SIG-M5 treated with dmso at 0.1 percent for 504 hours (cell line): ENCODE data around the gene MLLT3.

Experiments
- DNase-seq: peaks from one replicate; lab custom pipeline; 2025; ENCODE audit not compliant: unreplicated experiment; lab: John Stamatoyannopoulos, UW

Gene MLLT3

GRCh38 chr9:20630241-20630943, 8.1 kb upstream of the MLLT3 start:
- no peak for DNase-seq

GRCh38 chr9:20625003-20625349, 2.7 kb upstream of the MLLT3 start:
- no peak for DNase-seq

- peak; percentile 65 for DNase-seq
Observed at GRCh38 chr9:20624201-20625002, 2.1 kb upstream of the MLLT3 start.

- DNase-seq = no peak
Observed at GRCh38 chr9:20623748-20624124, 1.4 kb upstream of the MLLT3 start.

- no peak for DNase-seq
Observed at GRCh38 chr9:20623021-20623747, 885 bp upstream of the MLLT3 start.

- peak; percentile 54 for DNase-seq
Observed at GRCh38 chr9:20621471-20622329, 599 bp downstream of the MLLT3 start.

GRCh38 chr9:20620650-20621470, 1.4 kb downstream of the MLLT3 start:
- DNase-seq = no peak

GRCh38 chr9:20619487-20620200, 2.7 kb downstream of the MLLT3 start:
- no peak for DNase-seq

- DNase-seq = no peak
Observed at GRCh38 chr9:20618361-20618802, 3.9 kb downstream of the MLLT3 start.

- DNase-seq = no peak
Observed at GRCh38 chr9:20616808-20617207, 5.5 kb downstream of the MLLT3 start.

GRCh38 chr9:20614602-20615216, 7.6 kb downstream of the MLLT3 start:
- no peak for DNase-seq

GRCh38 chr9:20611691-20612287, 10.5 kb downstream of the MLLT3 start:
- DNase-seq = peak; percentile 37

GRCh38 chr9:20610591-20610990, 11.7 kb downstream of the MLLT3 start:
- no peak for DNase-seq

GRCh38 chr9:20608582-20608981, 13.7 kb downstream of the MLLT3 start:
- no peak for DNase-seq

- no peak for DNase-seq
Observed at GRCh38 chr9:20606652-20607051, 15.6 kb downstream of the MLLT3 start.

- DNase-seq = no peak
Observed at GRCh38 chr9:20604562-20604961, 17.7 kb downstream of the MLLT3 start.

GRCh38 chr9:20603524-20604268, 18.6 kb downstream of the MLLT3 start:
- DNase-seq = no peak

- DNase-seq = no peak
Observed at GRCh38 chr9:20601292-20601691, 21.0 kb downstream of the MLLT3 start.
